HG03064 (cell line): ENCODE measurements around the gene TRIM47.

Experiments used
- ATAC-seq: cut with Tn5 transposase; IDR thresholded peaks from one replicate; pipeline ENCODE4 v1.9.1; 2021; ENCODE audit warnings: low read depth; ENCODE audit not compliant: unreplicated experiment

TRIM47 gene

GRCh38 chr17:75834279-75834920, 44.0 kb downstream of the TRIM47 start:
- ATAC-seq: no peak

GRCh38 chr17:75832652-75833400, 45.6 kb downstream of the TRIM47 start:
- no peak for ATAC-seq

- ATAC-seq: no peak
Measured at GRCh38 chr17:75832164-75832651, 46.2 kb downstream of the TRIM47 start.

- ATAC-seq: no peak
Measured at GRCh38 chr17:75831032-75831571, 47.3 kb downstream of the TRIM47 start.

- no peak for ATAC-seq
Measured at GRCh38 chr17:75830164-75831031, 48.0 kb downstream of the TRIM47 start.

GRCh38 chr17:75829747-75830146, 48.6 kb downstream of the TRIM47 start:
- ATAC-seq: no peak

GRCh38 chr17:75828741-75829140, 49.6 kb downstream of the TRIM47 start:
- no peak for ATAC-seq

- ATAC-seq: no peak
Measured at GRCh38 chr17:75828076-75828400, 50.3 kb downstream of the TRIM47 start.

- ATAC-seq: no peak
Measured at GRCh38 chr17:75827308-75828075, 50.9 kb downstream of the TRIM47 start.

GRCh38 chr17:75826561-75827307, 51.6 kb downstream of the TRIM47 start:
- no peak for ATAC-seq

GRCh38 chr17:75825748-75826370, 52.5 kb downstream of the TRIM47 start:
- no peak for ATAC-seq

- no peak for ATAC-seq
Measured at GRCh38 chr17:75825149-75825552, 53.2 kb downstream of the TRIM47 start.

- no peak for ATAC-seq
Measured at GRCh38 chr17:75824666-75825065, 53.7 kb downstream of the TRIM47 start.
